H1 (cell line): ENCODE measurements around the gene CFAP221. TPM values are rescaled to one million over a fixed set of nuclear protein-coding genes. Genes with fewer than 3 reads are reported as not detected.

Experiments used
- ASH2L ChIP-seq: fragments of 200-600, 300-600 bp; sonication (generic); IDR thresholded peaks from one replicate; pipeline ENCODE4 v1.7.1; 2017; ENCODE audit warnings: low read length
- NANOG ChIP-seq: IDR thresholded peaks from 2 replicates; pipeline ENCODE4 v1.6.1; 2011; ENCODE audit warnings: low read length, low read depth, mild to moderate bottlenecking, inconsistent platforms; ENCODE audit not compliant: insufficient read depth, poor library complexity, severe bottlenecking
- USF2 ChIP-seq: IDR thresholded peaks from 2 replicates; pipeline ENCODE4 v1.6.1; 2011; ENCODE audit warnings: low read length, improper control_type of control experiment
- polyA plus RNA-seq, 7 experiments: library from polyadenylated mRNA; depleted of rRNA in 3 of 7; stranded (reverse) in 5 of 7; unstranded in 2 of 7; fragments of >200 nt in 5 of 7; fragments of 200-250 nt in 2 of 7; gene quantifications; 1 replicate in 5 of 7; 2 replicates in 1 of 7; 4 replicates in 1 of 7; pipeline versions ENCODE4 v1.2.1 to v1.2.3, GENCODE V29; 2011 to 2013; ENCODE audit warnings: missing spikeins in 2 of 7, mixed read lengths in 2 of 7
- total RNA-seq: library from RNA; stranded (reverse); fragmentation: NEBNext Ultra II Directional; extraction: Animal tissue kit (Norgen Biotek cat#: 25700); gene quantifications from 2 replicates; pipeline ENCODE4 v1.2.1, GENCODE V29; 2021

The CFAP221 gene
- total and polyA plus RNA-seq, 2 of the 8 experiments (the other 6 are each of a cell fraction or from before 2014, with no cell fraction given) = 0.14 to 0.71 TPM

GRCh38 chr2:119548516-119549120 lies 4.4 kb downstream of the CFAP221 start (continued):
- TF ChIP-seq NANOG (no peak), ASH2L (no peak), USF2 (no peak)
